Activated CD4-positive, alpha-beta T cell treated with anti-CD3 and anti-CD28 coated beads for 24 hours (primary cell): ENCODE data around the gene ABCC8.

Source experiments
- DNase-seq, 2 donors: peaks; one replicate each; pipeline ENCODE4 v3.0.0-alpha.2; 2020; ENCODE audit warnings: low read depth in 2 of 2

The ABCC8 gene

GRCh38 chr11:17469998-17470397 lies 6.6 kb downstream of the ABCC8 start:
- DNase-seq = no peak

GRCh38 chr11:17468122-17468521 lies 8.5 kb downstream of the ABCC8 start:
- DNase-seq = no peak

GRCh38 chr11:17463546-17464174 lies 13.0 kb downstream of the ABCC8 start:
- no peak for DNase-seq

GRCh38 chr11:17462940-17463339 lies 13.7 kb downstream of the ABCC8 start:
- DNase-seq = no peak

- no peak for DNase-seq
Measured at GRCh38 chr11:17460406-17460805, 16.2 kb downstream of the ABCC8 start.

- no peak for DNase-seq
Measured at GRCh38 chr11:17459236-17459896, 17.3 kb downstream of the ABCC8 start.

- no peak for DNase-seq
Measured at GRCh38 chr11:17458268-17458667, 18.4 kb downstream of the ABCC8 start.

GRCh38 chr11:17457396-17458173 lies 19.1 kb downstream of the ABCC8 start:
- DNase-seq = no peak

- no peak for DNase-seq
Measured at GRCh38 chr11:17452668-17453067, 24.0 kb downstream of the ABCC8 start.

- no peak for DNase-seq
Measured at GRCh38 chr11:17449158-17449557, 27.5 kb downstream of the ABCC8 start.

- no peak for DNase-seq
Measured at GRCh38 chr11:17446482-17446881, 30.2 kb downstream of the ABCC8 start.

- DNase-seq = no peak
Measured at GRCh38 chr11:17445240-17445795, 31.3 kb downstream of the ABCC8 start.

- DNase-seq = no peak
Measured at GRCh38 chr11:17443926-17444690, 32.5 kb downstream of the ABCC8 start.

- no peak for DNase-seq
Measured at GRCh38 chr11:17443423-17443822, 33.2 kb downstream of the ABCC8 start.

GRCh38 chr11:17443000-17443399 lies 33.6 kb downstream of the ABCC8 start:
- DNase-seq = no peak

GRCh38 chr11:17439316-17439782 lies 37.3 kb downstream of the ABCC8 start:
- no peak for DNase-seq

GRCh38 chr11:17437366-17437765 lies 39.3 kb downstream of the ABCC8 start:
- no peak for DNase-seq

- DNase-seq = no peak
Measured at GRCh38 chr11:17434108-17434507, 42.5 kb downstream of the ABCC8 start.

- DNase-seq = no peak
Measured at GRCh38 chr11:17432002-17432401, 44.6 kb downstream of the ABCC8 start.

- DNase-seq = no peak
Measured at GRCh38 chr11:17431139-17431538, 45.5 kb downstream of the ABCC8 start.

- DNase-seq = no peak
Measured at GRCh38 chr11:17430616-17431015, 46.0 kb downstream of the ABCC8 start.

- no peak for DNase-seq
Measured at GRCh38 chr11:17428925-17429324, 47.7 kb downstream of the ABCC8 start.
